HepG2 (cell line): ENCODE measurements around the gene DHCR7. TPM values are rescaled to one million over a fixed set of nuclear protein-coding genes. Genes with fewer than 3 reads are reported as not detected.

Source experiments
- ATAC-seq: fragments of 200-7000 bp; cut with Tn5 transposase; 3 replicates; pipeline ENCODE4 v1.9.1; 2020; ENCODE audit warnings: mild to moderate bottlenecking, moderate library complexity
- BruUV-seq: library from RNA; stranded (reverse); fragments of 400-500 nt; replicated peaks from 2 replicates; lab custom pipeline; 2021; lab: Mats Ljungman, UMichigan
- CTCF ChIA-PET: fragments of 300-600 bp; formaldehyde crosslinking; extraction: SDS; loops from one replicate; lab custom pipeline; 2021; ENCODE audit warnings: low total read pairs, inconsistent platforms, low intra/inter-chr PET ratio; lab: Yijun Ruan, JAX
- POLR2A ChIA-PET: fragments of 350-600 bp; sonication (Branson Sonifier 250); formaldehyde crosslinking; loops from one replicate; lab custom pipeline; 2020; ENCODE audit warnings: antibody characterized with exemption, inconsistent platforms; lab: Yijun Ruan, JAX
- DNase-seq: peaks from one replicate; pipeline ENCODE4 v3.0.0-alpha.2; 2015; ENCODE audit warnings: low spot score
- FAIRE-seq: peaks from 3 replicates; lab custom pipeline; 2011; peaks lifted over from hg19 to GRCh38; lab: Jason Lieb, UNC
- H2AFZ ChIP-seq: one replicate; pipeline ENCODE4 v1.6.1; 2011; ENCODE audit warnings: low read length, inconsistent platforms
- H3K27ac ChIP-seq: fragments of 300-600 bp; 3 replicates; pipeline ENCODE4 v1.8.0; 2011; ENCODE audit warnings: mixed run types, mild to moderate bottlenecking, mixed read lengths, low read length, inconsistent platforms; ENCODE audit not compliant: insufficient read depth; ENCODE audit errors: extremely low read length
- H3K27me3 ChIP-seq, 2 experiments: fragments of 200-600 bp in 1 of 2; 2 replicates in 1 of 2; 3 replicates in 1 of 2; pipeline versions ENCODE4 v1.6.0 to v1.8.0; 2011; ENCODE audit warnings: low read length in 2 of 2, mild to moderate bottlenecking in 2 of 2, moderate library complexity in 2 of 2, inconsistent platforms in 1 of 2; ENCODE audit not compliant: insufficient read depth in 2 of 2, control insufficient read depth in 1 of 2
- H3K36me3 ChIP-seq, 2 experiments: fragments of 200-600 bp in 1 of 2; replicated peaks in 1 of 2; 2 replicates in 1 of 2; 3 replicates in 1 of 2; pipeline versions ENCODE4 v1.5.1 to v1.8.0; 2011; ENCODE audit warnings: low read length in 2 of 2, inconsistent platforms in 1 of 2; ENCODE audit not compliant: insufficient read depth in 2 of 2, control insufficient read depth in 1 of 2
- H3K4me1 ChIP-seq: 2 replicates; pipeline ENCODE4 v1.5.1; 2012; ENCODE audit warnings: low read length, inconsistent platforms; ENCODE audit not compliant: insufficient read depth
- H3K4me2 ChIP-seq: 2 replicates; pipeline ENCODE4 v1.6.0; 2011; ENCODE audit warnings: low read depth, low read length, inconsistent platforms
- H3K4me3 ChIP-seq, 3 experiments: fragments of 200-600 bp in 1 of 3; sonication (generic), shearing (Covaris generic) in 1 of 3; replicated peaks in 1 of 3; 2 replicates each; pipeline ENCODE4 v1.5.1; 2011 to 2016; ENCODE audit warnings: low read length in 3 of 3, inconsistent platforms in 2 of 3, low read depth in 2 of 3, mild to moderate bottlenecking in 2 of 3, control low read depth in 1 of 3, mixed read lengths in 1 of 3; ENCODE audit not compliant: insufficient read depth in 1 of 3
- H3K79me2 ChIP-seq: one replicate; pipeline ENCODE4 v1.6.1; 2011; ENCODE audit warnings: low read length, inconsistent platforms; ENCODE audit not compliant: insufficient read depth
- H3K9ac ChIP-seq: 2 replicates; pipeline ENCODE4 v1.6.0; 2011; ENCODE audit warnings: mild to moderate bottlenecking, low read depth, low read length, inconsistent platforms; ENCODE audit not compliant: insufficient read depth
- H3K9me3 ChIP-seq: 2 replicates; pipeline ENCODE4 v1.5.1; 2012; ENCODE audit warnings: mild to moderate bottlenecking, low read length
- H4K20me1 ChIP-seq: 2 replicates; pipeline ENCODE4 v1.6.0; 2011; ENCODE audit warnings: inconsistent platforms, mild to moderate bottlenecking, low read length, moderate library complexity; ENCODE audit not compliant: insufficient read depth
- IKZF1 ChIP-seq: fragments of 450-650 bp; IDR thresholded peaks from 2 replicates; pipeline ENCODE4 v1.7.1; 2016
- NFAT5 ChIP-seq: sonication (generic); formaldehyde crosslinking; IDR thresholded peaks from 2 replicates; pipeline ENCODE4 v1.4.0; 2020; ENCODE audit warnings: missing genetic modification reagents
- PRMT3 ChIP-seq: sonication (generic); formaldehyde crosslinking; IDR thresholded peaks from 2 replicates; pipeline ENCODE4 v1.8.1; 2022; ENCODE audit warnings: low read depth, mild to moderate bottlenecking, moderate library complexity, missing genetic modification reagents, borderline replicate concordance
- XBP1 ChIP-seq: sonication (generic); formaldehyde crosslinking; IDR thresholded peaks from 2 replicates; pipeline ENCODE4 v1.5.0; 2020; ENCODE audit warnings: missing genetic modification reagents
- ZBTB33 ChIP-seq: sonication (generic); formaldehyde crosslinking; IDR thresholded peaks from 2 replicates; pipeline ENCODE4 v1.4.0; 2020; ENCODE audit warnings: missing genetic modification reagents
- ZBTB37 ChIP-seq: sonication (generic); formaldehyde crosslinking; IDR thresholded peaks from 2 replicates; pipeline ENCODE4 v1.4.0; 2020; ENCODE audit warnings: mild to moderate bottlenecking, missing genetic modification reagents
- ZKSCAN1 ChIP-seq: fragments of 150-350 bp; IDR thresholded peaks from 2 replicates; pipeline ENCODE4 v1.6.1; 2014; ENCODE audit warnings: low read length
- ZNF556 ChIP-seq: sonication (generic); formaldehyde crosslinking; IDR thresholded peaks from 2 replicates; pipeline ENCODE4 v1.4.0; 2020; ENCODE audit warnings: mild to moderate bottlenecking, missing genetic modification reagents, borderline replicate concordance
- ZNF713 ChIP-seq: sonication (generic); formaldehyde crosslinking; IDR thresholded peaks from 2 replicates; pipeline ENCODE4 v1.4.0; 2020; ENCODE audit warnings: mild to moderate bottlenecking, missing genetic modification reagents
- ZNF737 ChIP-seq: sonication (generic); formaldehyde crosslinking; IDR thresholded peaks from 2 replicates; pipeline ENCODE4 v1.5.0; 2020; ENCODE audit warnings: missing genetic modification reagents, mild to moderate bottlenecking, borderline replicate concordance
- ZNF883 ChIP-seq: sonication (generic); formaldehyde crosslinking; IDR thresholded peaks from 2 replicates; pipeline ENCODE4 v1.5.1; 2020; ENCODE audit warnings: mild to moderate bottlenecking, missing genetic modification reagents; ENCODE audit errors: not compliant biosample characterization
- WGBS: methylation state at CpG from one replicate; pipeline ENCODE4 v1.1.6; 2017; ENCODE audit warnings: low lambda C conversion rate; 5-methylcytosine and 5-hydroxymethylcytosine counted together
- in situ Hi-C: cut with HindIII; loops from 2 replicates; pipeline ENCODE4 v1.10.0; 2017; ENCODE audit warnings: low pct_unique_long_range_greater_than_20kb; ENCODE audit not compliant: extremely low pct_ligation_motif_present
- intact Hi-C: fragments of 100-400 bp; cut with micrococcal nuclease; formaldehyde crosslinking; loops from one replicate; pipeline ENCODE4 v1.10.0; 2022; ENCODE audit not compliant: unreplicated experiment
- polyA plus RNA-seq, 8 experiments: library from polyadenylated mRNA; depleted of rRNA in 3 of 8; stranded (reverse) in 7 of 8; unstranded in 1 of 8; fragments of >200 nt; fragmentation: Illumina TruSeq in 4 of 8; extraction: Trizol in 4 of 8; gene quantifications; 2 replicates each; pipeline versions ENCODE4 v1.2.1 to v1.2.3, GENCODE V29; 2011 to 2016; ENCODE audit warnings: low read depth in 4 of 8, missing spikeins in 1 of 8, mixed read lengths in 1 of 8; ENCODE audit not compliant: insufficient read depth in 1 of 8
- total RNA-seq, 5 experiments: library from RNA; depleted of rRNA; stranded (reverse); fragments of >200 nt; fragmentation: Illumina TruSeq; extraction: Trizol; gene quantifications; 2 replicates each; pipeline ENCODE4 v1.2.3, GENCODE V29; 2016; ENCODE audit warnings: low read depth in 1 of 5
- TF ChIP-seq, protein P1 (sequence below): sonication (generic); formaldehyde crosslinking; IDR thresholded peaks from 2 replicates; pipeline ENCODE4 v1.4.0; 2020; ENCODE audit warnings: mild to moderate bottlenecking, missing genetic modification reagents
- TF ChIP-seq, protein P2 (sequence below): sonication (generic); formaldehyde crosslinking; IDR thresholded peaks from 2 replicates; pipeline ENCODE4 v1.8.1; 2023; ENCODE audit warnings: mild to moderate bottlenecking, missing genetic modification reagents

The DHCR7 gene
- total and polyA plus RNA-seq, 2 of the 13 experiments (the other 11 are each of a cell fraction or from before 2014, with no cell fraction given), result 96.0 to 143 TPM

DNA sequence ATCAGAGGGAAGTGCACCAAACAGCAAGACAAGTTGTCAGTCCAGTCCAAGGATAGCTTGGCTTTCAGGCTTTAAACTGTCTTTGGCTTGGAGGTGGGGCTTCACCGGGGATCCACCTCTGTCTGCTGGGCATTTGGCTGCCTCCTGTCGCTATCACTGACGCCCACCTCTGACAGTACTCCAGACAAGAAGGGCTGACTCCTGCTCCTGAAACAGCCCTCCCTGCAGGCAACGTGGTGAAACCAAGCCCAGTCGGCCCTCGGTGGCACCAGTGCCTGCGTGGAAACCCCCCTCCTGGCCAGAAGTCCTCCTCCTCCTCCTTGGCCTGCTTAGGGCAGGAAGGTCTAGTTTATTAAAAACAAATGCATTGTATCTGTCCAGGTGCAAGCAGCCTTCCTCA, 16.9 kb downstream of the DHCR7 start:
- Histone ChIP-seq H4K20me1 (peaks cover 11% of the 10 kb centered on the region; the same call in 1 of the 2 replicates), H3K4me2 (no peak overlapping the region), H3K27me3 (no peaks in the 10 kb centered on the region; a peak in 1 of 5 replicates), H3K4me1 (peaks cover 55% of the 10 kb centered on the region), H3K36me3 (peaks cover 0 to 13% of the 10 kb centered on the region in 2 experiments; a peak in 3 of 5 replicates), H3K27ac (no peak overlapping the region), H2AFZ (no peak overlapping the region), H3K9ac (no peak overlapping the region), H3K4me3 (no peak overlapping the region), H3K9me3 (no peaks in the 10 kb centered on the region), H3K79me2 (no peaks in the 10 kb centered on the region)
- no peak for ATAC-seq
- no peak for DNase-seq
- intact Hi-C loops, result no loop called here
- ChIA-PET POLR2A (no interaction called here), CTCF (no interaction called here)
- WGBS, result 53% methylated on average over 2 of the region's 7 CpGs
- no peak for FAIRE-seq
- in situ Hi-C loops, result no loop called here
- BruUV-seq, result no TSS peak
- TF ChIP-seq, protein P1, sequence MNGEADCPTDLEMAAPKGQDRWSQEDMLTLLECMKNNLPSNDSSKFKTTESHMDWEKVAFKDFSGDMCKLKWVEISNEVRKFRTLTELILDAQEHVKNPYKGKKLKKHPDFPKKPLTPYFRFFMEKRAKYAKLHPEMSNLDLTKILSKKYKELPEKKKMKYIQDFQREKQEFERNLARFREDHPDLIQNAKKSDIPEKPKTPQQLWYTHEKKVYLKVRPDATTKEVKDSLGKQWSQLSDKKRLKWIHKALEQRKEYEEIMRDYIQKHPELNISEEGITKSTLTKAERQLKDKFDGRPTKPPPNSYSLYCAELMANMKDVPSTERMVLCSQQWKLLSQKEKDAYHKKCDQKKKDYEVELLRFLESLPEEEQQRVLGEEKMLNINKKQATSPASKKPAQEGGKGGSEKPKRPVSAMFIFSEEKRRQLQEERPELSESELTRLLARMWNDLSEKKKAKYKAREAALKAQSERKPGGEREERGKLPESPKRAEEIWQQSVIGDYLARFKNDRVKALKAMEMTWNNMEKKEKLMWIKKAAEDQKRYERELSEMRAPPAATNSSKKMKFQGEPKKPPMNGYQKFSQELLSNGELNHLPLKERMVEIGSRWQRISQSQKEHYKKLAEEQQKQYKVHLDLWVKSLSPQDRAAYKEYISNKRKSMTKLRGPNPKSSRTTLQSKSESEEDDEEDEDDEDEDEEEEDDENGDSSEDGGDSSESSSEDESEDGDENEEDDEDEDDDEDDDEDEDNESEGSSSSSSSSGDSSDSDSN, result no peak
- TF ChIP-seq ZBTB37 (CRISPR knock-in tag) (no peak), ZNF737 (CRISPR knock-in tag) (no peak), IKZF1 (no peak), PRMT3 (CRISPR knock-in tag) (no peak), ZNF883 (CRISPR knock-in tag) (no peak), ZNF556 (CRISPR knock-in tag) (no peak), ZKSCAN1 (no peak), ZBTB33 (CRISPR knock-in tag) (no peak), XBP1 (CRISPR knock-in tag) (no peak), ZNF713 (CRISPR knock-in tag) (no peak), NFAT5 (no peak)
- TF ChIP-seq, protein P2, sequence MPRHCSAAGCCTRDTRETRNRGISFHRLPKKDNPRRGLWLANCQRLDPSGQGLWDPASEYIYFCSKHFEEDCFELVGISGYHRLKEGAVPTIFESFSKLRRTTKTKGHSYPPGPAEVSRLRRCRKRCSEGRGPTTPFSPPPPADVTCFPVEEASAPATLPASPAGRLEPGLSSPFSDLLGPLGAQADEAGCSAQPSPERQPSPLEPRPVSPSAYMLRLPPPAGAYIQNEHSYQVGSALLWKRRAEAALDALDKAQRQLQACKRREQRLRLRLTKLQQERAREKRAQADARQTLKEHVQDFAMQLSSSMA (CRISPR knock-in tag), result no peak
